ENCODE measurements around the gene CMYA5.

The CMYA5 gene

GRCh38 chr5:79803007-79803406 is 113.4 kb downstream of the CMYA5 start:
- ATAC-seq (ENCODE audit: low read depth), result no peak
- TF ChIP-seq, protein P1, sequence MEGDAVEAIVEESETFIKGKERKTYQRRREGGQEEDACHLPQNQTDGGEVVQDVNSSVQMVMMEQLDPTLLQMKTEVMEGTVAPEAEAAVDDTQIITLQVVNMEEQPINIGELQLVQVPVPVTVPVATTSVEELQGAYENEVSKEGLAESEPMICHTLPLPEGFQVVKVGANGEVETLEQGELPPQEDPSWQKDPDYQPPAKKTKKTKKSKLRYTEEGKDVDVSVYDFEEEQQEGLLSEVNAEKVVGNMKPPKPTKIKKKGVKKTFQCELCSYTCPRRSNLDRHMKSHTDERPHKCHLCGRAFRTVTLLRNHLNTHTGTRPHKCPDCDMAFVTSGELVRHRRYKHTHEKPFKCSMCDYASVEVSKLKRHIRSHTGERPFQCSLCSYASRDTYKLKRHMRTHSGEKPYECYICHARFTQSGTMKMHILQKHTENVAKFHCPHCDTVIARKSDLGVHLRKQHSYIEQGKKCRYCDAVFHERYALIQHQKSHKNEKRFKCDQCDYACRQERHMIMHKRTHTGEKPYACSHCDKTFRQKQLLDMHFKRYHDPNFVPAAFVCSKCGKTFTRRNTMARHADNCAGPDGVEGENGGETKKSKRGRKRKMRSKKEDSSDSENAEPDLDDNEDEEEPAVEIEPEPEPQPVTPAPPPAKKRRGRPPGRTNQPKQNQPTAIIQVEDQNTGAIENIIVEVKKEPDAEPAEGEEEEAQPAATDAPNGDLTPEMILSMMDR (IDR thresholded peaks at IDR 0.05; ENCODE audit: poor library complexity, severe bottlenecking), result no peak
- no peaks in the 10 kb centered on the region for H3K4me1 ChIP-seq (ENCODE audit: insufficient read depth, poor library complexity, severe bottlenecking)
- H3K27ac ChIP-seq (ENCODE audit: poor library complexity, severe bottlenecking), result no peak overlapping the region
- no peaks in the 10 kb centered on the region for H3K36me3 ChIP-seq (ENCODE audit: low read depth)
- no peaks in the 10 kb centered on the region for H3K27me3 ChIP-seq (ENCODE audit: insufficient read depth, poor library complexity, severe bottlenecking)
- H3K9me3 ChIP-seq (ENCODE audit: severe bottlenecking), result no peaks in the 10 kb centered on the region
- no peak for DNase-seq (ENCODE audit: low spot score)
- no peak overlapping the region for H3K4me3 ChIP-seq (ENCODE audit: severe bottlenecking)

DNA sequence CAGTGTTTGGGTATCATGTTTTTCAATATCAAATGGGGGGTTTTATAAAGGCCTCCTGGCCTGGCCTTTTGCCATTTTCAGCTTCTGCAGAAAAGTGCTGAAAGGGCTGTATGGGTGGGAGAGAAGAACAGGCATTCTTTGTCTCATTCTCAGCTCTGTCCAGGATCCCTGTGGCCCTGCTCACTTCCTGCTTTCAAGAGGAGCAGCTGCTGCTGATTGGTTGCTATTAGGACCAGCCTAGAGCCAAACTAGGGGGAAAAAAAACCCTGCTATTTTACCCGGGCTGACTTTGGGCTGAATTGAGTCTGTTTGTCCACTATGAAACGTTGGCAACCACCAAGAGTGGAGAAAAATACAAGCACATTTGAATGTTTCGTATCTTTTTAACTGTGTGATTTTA is 117.1 kb downstream of the CMYA5 start:
- Histone ChIP-seq H3K27me3 (ENCODE audit: insufficient read depth, poor library complexity, severe bottlenecking) (no peaks in the 10 kb centered on the region), H3K4me1 (ENCODE audit: insufficient read depth, poor library complexity, severe bottlenecking) (no peaks in the 10 kb centered on the region), H3K36me3 (ENCODE audit: low read depth) (no peaks in the 10 kb centered on the region), H3K4me3 (ENCODE audit: severe bottlenecking) (no peak overlapping the region), H3K9me3 (ENCODE audit: severe bottlenecking) (no peaks in the 10 kb centered on the region), H3K27ac (ENCODE audit: poor library complexity, severe bottlenecking) (no peak overlapping the region)
- DNase-seq (ENCODE audit: low spot score) (no peak), ATAC-seq (ENCODE audit: low read depth) (no peak)
- TF ChIP-seq, protein P1 (IDR thresholded peaks at IDR 0.05; ENCODE audit: poor library complexity, severe bottlenecking), result no peak

GRCh38 chr5:79809743-79810142 is 120.1 kb downstream of the CMYA5 start:
- Histone ChIP-seq H3K36me3 (ENCODE audit: low read depth) (no peaks in the 10 kb centered on the region), H3K27me3 (ENCODE audit: insufficient read depth, poor library complexity, severe bottlenecking) (no peaks in the 10 kb centered on the region), H3K4me3 (ENCODE audit: severe bottlenecking) (no peak overlapping the region), H3K4me1 (ENCODE audit: insufficient read depth, poor library complexity, severe bottlenecking) (no peaks in the 10 kb centered on the region), H3K9me3 (ENCODE audit: severe bottlenecking) (no peaks in the 10 kb centered on the region), H3K27ac (ENCODE audit: poor library complexity, severe bottlenecking) (no peak overlapping the region)
- TF ChIP-seq, protein P1 (IDR thresholded peaks at IDR 0.05; ENCODE audit: poor library complexity, severe bottlenecking), result no peak
- ATAC-seq (ENCODE audit: low read depth), result no peak
- DNase-seq (ENCODE audit: low spot score), result no peak

- Histone ChIP-seq H3K36me3 (ENCODE audit: low read depth) (no peaks in the 10 kb centered on the region), H3K4me1 (ENCODE audit: insufficient read depth, poor library complexity, severe bottlenecking) (no peaks in the 10 kb centered on the region), H3K4me3 (ENCODE audit: severe bottlenecking) (no peak overlapping the region), H3K27me3 (ENCODE audit: insufficient read depth, poor library complexity, severe bottlenecking) (no peaks in the 10 kb centered on the region), H3K27ac (ENCODE audit: poor library complexity, severe bottlenecking) (no peak overlapping the region), H3K9me3 (ENCODE audit: severe bottlenecking) (no peaks in the 10 kb centered on the region)
- ATAC-seq (ENCODE audit: low read depth) (no peak), DNase-seq (ENCODE audit: low spot score) (no peak)
- TF ChIP-seq, protein P1 (IDR thresholded peaks at IDR 0.05; ENCODE audit: poor library complexity, severe bottlenecking), result no peak
Measured at GRCh38 chr5:79811081-79811480, 121.4 kb downstream of the CMYA5 start.

- H3K36me3 ChIP-seq (ENCODE audit: low read depth), result no peaks in the 10 kb centered on the region
- no peak overlapping the region for H3K4me3 ChIP-seq (ENCODE audit: severe bottlenecking)
- no peak for DNase-seq (ENCODE audit: low spot score)
- H3K27ac ChIP-seq (ENCODE audit: poor library complexity, severe bottlenecking), result no peak overlapping the region
- H3K27me3 ChIP-seq (ENCODE audit: insufficient read depth, poor library complexity, severe bottlenecking), result no peaks in the 10 kb centered on the region
- no peaks in the 10 kb centered on the region for H3K4me1 ChIP-seq (ENCODE audit: insufficient read depth, poor library complexity, severe bottlenecking)
- no peak for ATAC-seq (ENCODE audit: low read depth)
- no peaks in the 10 kb centered on the region for H3K9me3 ChIP-seq (ENCODE audit: severe bottlenecking)
- TF ChIP-seq, protein P1 (IDR thresholded peaks at IDR 0.05; ENCODE audit: poor library complexity, severe bottlenecking), result no peak
Measured at GRCh38 chr5:79811904-79812303, 122.3 kb downstream of the CMYA5 start.
